Neural cell (in vitro differentiated cells): ENCODE data around the gene ATG14.

Source experiments
- CTCF ChIP-seq: fragments of 450-650 bp; IDR thresholded peaks from 2 replicates; pipeline ENCODE4 v1.5.1; 2014; ENCODE audit warnings: antibody characterized with exemption, mild to moderate bottlenecking, moderate library complexity; ENCODE audit not compliant: poor library complexity, severe bottlenecking
- EP300 ChIP-seq: fragments of 450-650 bp; conservative IDR thresholded peaks from 2 replicates; pipeline ENCODE4 v1.6.1; 2014; ENCODE audit warnings: antibody characterized with exemption, mild to moderate bottlenecking, moderate library complexity; ENCODE audit not compliant: poor library complexity, severe bottlenecking
- EZH2 ChIP-seq: fragments of 200-600, 300-800 bp; shearing (Covaris generic), sonication (generic); IDR thresholded peaks from 2 replicates; pipeline ENCODE4 v1.6.1; 2014; ENCODE audit warnings: antibody characterized with exemption, low read length, borderline replicate concordance, mild to moderate bottlenecking; ENCODE audit not compliant: insufficient read depth, poor library complexity, severe bottlenecking
- MXI1 ChIP-seq: fragments of 450-650 bp; conservative IDR thresholded peaks from 2 replicates; pipeline ENCODE4 v1.6.1; 2014; ENCODE audit warnings: antibody characterized with exemption, mild to moderate bottlenecking; ENCODE audit not compliant: poor library complexity, severe bottlenecking
- POLR2AphosphoS5 ChIP-seq: IDR thresholded peaks from 2 replicates; pipeline ENCODE4 v1.6.1; 2012
- RAD21 ChIP-seq: fragments of 450-650 bp; conservative IDR thresholded peaks from 2 replicates; pipeline ENCODE4 v1.6.1; 2014; ENCODE audit warnings: antibody characterized with exemption, mild to moderate bottlenecking, moderate library complexity
- REST ChIP-seq: IDR thresholded peaks from 2 replicates; pipeline ENCODE4 v1.6.1; 2012; ENCODE audit warnings: borderline replicate concordance
- SMC3 ChIP-seq: fragments of 450-650 bp; conservative IDR thresholded peaks from 2 replicates; pipeline ENCODE4 v1.6.1; 2014; ENCODE audit warnings: antibody characterized with exemption, mild to moderate bottlenecking, moderate library complexity; ENCODE audit not compliant: poor library complexity
- TAF1 ChIP-seq: IDR thresholded peaks from 2 replicates; pipeline ENCODE4 v1.6.1; 2012; ENCODE audit warnings: low read depth

GRCh38 chr14:55426891-55427290, 15.3 kb upstream of the ATG14 start:
- TF ChIP-seq CTCF (no peak), SMC3 (no peak), POLR2AphosphoS5 (no peak), REST (no peak), EP300 (no peak), MXI1 (no peak), EZH2 (no peak), TAF1 (no peak), RAD21 (no peak)
